GM18909 (cell line): ENCODE data around the gene DNAAF9.
"Not testable (repeated sequence)": the region's sequence is repeated elsewhere in the genome, so short reads cannot be mapped to it uniquely, and the experiment has no call there.

Source experiments
- ATAC-seq: cut with Tn5 transposase; IDR thresholded peaks from one replicate; pipeline ENCODE4 v1.9.1; 2021; ENCODE audit warnings: mild to moderate bottlenecking; ENCODE audit not compliant: unreplicated experiment, poor library complexity

Gene DNAAF9

GRCh38 chr20:3407040-3407770, at the start of gene DNAAF9:
Gene DNAAF9, minus strand, starts transcription at chr20:3407669. Its CDS starts 112 bp downstream, at chr20:3407557.
- ATAC-seq, result peak; percentile 54

GRCh38 chr20:3456648-3457047, 49.2 kb upstream of the DNAAF9 start:
- no peak for ATAC-seq

DNA sequence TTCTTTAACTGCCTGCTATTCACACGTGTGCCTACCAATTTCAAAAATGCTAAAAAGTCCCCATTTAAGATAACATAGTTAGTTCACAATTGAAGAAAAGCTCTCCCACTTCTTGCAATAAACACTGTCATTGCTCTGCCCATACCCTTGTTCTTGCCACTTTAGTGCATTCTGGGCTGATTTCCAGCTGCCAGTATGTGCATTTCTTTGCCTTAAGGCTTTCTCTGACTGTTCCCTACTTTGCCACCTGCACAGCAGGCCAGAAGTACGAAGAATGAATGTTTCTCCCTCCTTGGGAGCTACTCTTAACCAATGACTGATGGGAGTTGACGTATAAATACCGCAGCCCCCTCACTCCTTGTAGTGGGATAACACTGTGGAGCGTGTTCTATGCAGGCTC, 47.4 kb upstream of the DNAAF9 start:
- ATAC-seq, result no peak

- ATAC-seq, result no peak
Observed at GRCh38 chr20:3452690-3453089, 45.2 kb upstream of the DNAAF9 start.

DNA sequence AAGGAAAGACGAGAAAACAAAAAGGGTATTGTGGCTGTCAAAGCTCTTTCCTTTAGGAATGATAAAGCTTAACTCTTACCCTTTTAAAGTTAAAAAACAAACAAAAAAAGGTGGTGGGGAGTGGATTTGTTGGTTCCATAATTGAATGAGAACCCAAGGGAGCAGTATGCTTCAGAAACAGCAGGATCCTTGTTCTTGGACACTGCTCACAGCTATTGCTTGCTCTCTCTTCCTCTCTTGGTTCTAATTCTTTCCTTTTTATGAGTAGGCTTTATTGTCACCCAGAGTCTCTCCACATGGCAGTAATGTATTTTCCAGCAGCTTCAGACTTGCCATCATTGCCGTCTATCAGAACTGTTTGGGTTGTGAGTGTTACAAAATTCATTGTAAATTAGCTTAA, 44.7 kb upstream of the DNAAF9 start:
- ATAC-seq, result no peak

DNA sequence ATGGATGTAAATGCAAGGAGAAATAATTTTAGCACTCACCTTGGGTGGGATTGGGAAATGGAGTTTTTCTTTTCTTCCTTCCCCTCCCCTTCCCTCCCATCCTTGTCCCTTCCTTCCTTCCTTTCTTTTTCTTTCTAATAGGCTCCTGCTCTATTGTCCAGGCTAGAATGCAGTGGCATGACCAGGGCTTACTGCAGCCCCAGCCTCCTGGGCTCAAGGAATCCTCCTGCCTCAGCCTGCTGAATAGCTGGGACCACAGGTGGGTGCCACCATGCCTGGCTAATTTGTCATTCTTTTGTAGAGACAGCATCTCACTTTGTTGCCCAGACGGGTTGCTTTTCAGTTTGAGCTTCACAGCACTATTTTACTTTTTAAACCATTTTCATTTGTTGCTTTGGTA, 41.9 kb upstream of the DNAAF9 start:
- no peak for ATAC-seq

DNA sequence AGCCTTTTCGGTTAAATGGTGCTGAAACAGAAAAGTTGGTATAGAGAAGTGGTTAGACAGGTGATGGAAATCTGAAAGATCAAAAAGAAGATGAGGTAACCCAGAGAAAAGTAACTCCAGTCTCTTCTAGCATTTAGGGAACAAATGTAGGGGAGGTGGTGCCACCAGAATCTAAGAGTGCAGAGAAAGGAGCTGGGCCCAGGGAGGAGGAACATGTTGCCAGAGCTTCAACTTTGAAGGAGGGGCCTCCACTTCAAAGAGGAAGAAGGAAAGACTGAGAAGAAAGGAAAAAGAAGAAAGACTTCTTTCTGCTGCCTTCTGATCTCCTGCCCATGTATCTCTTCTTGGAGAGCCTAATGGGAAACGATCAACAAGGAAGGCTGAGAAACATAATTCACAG, 39.9 kb upstream of the DNAAF9 start:
- ATAC-seq, result no peak

DNA sequence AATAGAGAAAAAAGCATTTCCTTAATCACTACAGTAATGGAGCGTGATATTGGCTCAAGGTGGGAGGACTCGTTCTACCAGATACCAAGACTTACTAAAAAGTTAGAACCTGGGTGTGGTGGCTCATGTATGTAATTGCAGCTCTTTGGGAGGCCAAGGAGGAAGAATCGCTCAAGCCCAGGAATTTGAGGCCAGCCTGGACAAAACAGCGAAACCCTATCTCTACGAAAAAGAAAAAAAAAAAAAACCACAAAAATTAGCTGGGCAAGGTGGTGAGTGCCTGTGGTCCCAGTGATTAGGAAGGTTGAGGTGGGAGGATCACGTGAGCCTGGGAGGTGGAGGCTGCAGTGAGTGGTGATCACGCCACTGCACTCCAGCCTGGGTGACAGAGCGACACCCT, 39.3 kb upstream of the DNAAF9 start:
- ATAC-seq, result no peak

DNA sequence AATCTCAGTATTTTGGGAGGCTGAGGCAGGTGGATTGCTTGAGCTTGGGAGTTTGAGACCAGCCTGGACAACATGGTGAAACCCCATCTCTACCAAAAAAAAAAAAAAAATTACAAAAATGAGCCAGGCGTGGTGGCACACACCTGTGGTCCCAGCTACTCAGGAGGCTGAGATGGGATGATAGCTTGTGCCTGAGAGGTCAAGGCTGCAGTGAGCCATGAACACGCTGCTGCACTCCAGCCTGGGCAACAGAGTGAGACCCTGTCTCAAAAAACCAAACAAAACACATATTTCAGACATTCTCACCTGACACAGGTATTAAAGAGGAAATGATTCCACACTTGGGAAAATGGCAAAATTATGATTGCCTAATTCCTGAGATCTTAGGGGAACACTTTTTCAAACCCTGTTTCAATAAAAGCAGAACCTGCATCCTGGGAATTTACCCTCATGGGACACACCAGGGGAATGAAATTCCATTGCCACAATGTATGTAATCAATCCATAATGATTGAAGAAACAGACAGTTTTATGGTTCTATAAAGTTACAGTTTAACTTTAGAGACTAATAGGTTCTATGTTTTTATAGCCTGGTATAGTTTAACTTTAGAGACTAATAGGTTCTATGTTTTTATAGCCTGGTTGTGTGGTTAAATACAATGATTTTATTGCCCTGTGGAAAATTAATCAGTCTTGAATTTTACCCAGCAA, 29.6 kb upstream of the DNAAF9 start:
- ATAC-seq, result no peak

DNA sequence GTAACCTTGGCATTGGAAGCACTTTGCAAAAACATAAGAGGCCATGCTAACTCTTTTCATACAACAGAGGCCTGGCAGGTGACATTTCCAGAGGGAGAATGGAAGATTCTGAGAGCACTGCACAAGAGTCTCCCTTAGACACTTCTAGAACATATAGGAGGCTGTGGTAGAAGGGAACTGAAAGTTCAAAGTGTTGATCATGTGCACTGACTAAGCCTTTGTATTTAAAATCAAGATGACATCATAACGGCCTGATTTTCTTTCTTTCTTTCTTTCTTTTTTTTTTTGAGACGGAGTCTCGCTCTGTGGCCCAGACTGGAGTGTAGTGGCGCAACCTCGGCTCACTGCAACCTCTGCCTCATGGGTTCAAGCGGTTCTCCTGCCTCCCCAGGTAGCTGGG, 26.8 kb upstream of the DNAAF9 start:
- no peak for ATAC-seq

DNA sequence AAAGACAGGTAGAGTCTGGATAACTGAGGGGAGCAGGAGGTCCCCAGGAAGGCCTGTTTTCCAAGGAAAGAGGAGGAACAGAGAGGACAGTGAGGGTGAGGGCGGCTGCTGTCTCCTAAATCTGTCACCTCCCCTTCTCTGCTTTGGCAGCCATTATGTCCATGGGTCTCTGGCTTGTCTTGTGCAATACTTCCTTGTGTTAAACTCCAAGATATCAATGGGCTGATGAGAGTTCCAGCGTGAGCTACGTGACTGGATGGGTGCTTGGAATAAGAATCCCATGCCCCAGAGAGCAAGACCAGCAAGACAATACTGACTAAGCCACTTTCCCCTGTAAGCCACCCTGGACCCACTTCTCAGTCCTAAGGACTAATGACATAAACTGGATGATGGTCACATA, 26.3 kb upstream of the DNAAF9 start:
- no peak for ATAC-seq

GRCh38 chr20:3432844-3433243, 25.4 kb upstream of the DNAAF9 start:
- ATAC-seq, result no peak

- ATAC-seq, result no peak
Observed at GRCh38 chr20:3431109-3431508, 23.6 kb upstream of the DNAAF9 start.

DNA sequence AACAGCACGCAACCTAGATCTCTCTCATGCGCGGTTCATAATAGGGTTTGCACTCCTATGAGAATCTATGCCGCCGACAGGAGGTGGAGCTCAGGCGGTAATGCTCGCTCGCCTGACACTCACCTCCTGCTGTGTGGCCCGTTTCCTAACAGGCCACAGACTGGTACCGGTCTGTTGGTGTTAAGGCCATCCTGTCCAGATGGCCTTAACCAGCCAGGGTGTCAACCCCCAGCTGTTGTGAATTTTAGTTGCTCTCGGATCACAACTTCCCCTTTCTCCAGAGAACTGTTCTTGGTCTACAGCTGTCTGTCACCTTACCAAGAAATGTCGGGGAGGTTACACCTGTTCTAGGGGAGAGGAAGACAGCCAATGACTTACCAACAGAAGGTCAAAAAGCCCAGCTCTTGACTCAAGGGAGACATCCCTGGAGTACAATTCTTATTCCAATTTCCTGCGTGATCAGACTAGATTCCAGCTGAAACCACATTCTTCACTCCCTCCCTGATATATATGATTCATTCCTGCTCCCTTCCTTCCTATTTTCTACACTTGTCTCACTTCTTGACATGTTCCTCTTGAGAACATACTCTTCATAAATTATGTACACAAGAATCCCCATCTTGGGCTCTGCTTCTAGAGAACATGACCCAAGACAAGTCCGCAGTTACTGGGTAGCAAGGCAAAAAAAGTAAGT, 23.1 kb upstream of the DNAAF9 start:
- peak; percentile 93 for ATAC-seq

GRCh38 chr20:3426766-3427165, 19.3 kb upstream of the DNAAF9 start:
- ATAC-seq, result not testable (repeated sequence)

DNA sequence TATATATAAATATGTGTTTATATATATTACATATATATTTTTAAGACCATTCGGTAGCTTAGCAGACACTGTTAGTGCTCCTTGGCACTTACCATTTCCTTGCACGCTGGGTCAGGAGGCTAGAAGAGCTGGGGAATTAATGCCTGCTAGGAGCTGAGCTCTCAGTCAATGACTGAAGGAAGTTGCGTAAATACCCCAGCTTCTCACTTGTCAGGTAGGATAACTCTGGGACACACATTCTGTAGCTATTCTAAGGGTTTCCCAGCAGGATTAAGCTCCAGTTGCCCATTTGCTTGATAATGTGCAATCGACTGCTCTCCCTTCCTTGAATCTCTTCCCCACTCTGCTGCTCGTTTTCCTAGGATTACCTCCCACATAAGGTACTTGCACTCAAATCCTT, 15.7 kb upstream of the DNAAF9 start:
- no peak for ATAC-seq

- ATAC-seq, result no peak
Observed at GRCh38 chr20:3421985-3422384, 14.5 kb upstream of the DNAAF9 start.

- ATAC-seq, result peak; percentile 84
Observed at GRCh38 chr20:3420211-3420707, 12.8 kb upstream of the DNAAF9 start.

DNA sequence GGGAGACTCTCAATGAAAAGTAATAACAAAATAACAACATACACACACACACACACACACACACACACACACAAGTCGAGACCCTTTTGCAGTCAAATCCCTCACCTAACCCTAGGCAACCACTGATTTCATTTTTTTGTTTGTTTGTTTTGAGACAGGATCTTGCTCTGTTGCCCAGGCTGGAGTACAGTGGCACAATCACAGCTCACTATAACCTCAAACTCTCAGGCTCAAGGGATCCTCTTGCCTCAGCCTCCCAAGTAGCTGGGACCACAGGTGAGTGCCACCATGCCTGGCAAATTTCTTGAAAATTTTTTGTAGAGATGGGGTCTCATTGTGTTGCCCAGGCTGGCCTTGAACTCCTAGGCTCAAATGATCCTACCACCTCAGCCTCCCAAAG, 10.7 kb upstream of the DNAAF9 start:
- not testable (repeated sequence) for ATAC-seq

GRCh38 chr20:3414122-3414521, 6.7 kb upstream of the DNAAF9 start:
- no peak for ATAC-seq

DNA sequence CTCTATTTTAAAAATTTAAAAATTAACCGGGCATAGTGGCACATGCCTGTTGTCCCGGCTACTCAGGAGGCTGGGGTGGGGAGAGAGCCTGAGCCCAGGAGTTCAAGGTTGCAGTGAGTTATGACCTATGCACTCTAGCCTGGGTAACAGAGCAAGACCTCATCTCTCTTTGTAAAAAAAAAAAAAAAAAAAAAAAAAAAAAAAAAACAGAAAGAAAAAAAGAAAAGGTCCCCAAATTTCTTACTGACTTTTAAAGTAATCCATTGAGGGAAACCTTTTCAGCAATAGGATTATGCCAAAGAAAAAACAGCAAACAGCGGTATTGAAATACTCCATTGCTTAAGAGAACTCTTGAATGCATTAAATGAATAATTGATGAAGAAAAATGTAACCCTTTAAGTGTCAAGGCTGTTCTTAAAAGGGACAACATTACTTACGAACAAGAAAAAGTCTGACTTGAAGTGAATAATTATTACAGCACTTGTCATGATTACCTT, 6.0 kb upstream of the DNAAF9 start:
- no peak for ATAC-seq
